DND-41 (cell line): Measurements from ENCODE around the gene ZNHIT1.

Source experiments
- ATAC-seq: fragments of 200-7000 bp; cut with Tn5 transposase; 3 replicates; pipeline ENCODE4 v1.9.1; 2021; ENCODE audit warnings: low read depth; ENCODE audit not compliant: insufficient read depth
- DNase-seq: peaks from one replicate; pipeline ENCODE4 v3.0.0-alpha.2; 2020
- H2AFZ ChIP-seq: 2 replicates; pipeline ENCODE4 v1.6.0; 2012; ENCODE audit warnings: low read depth, low read length
- H3K27ac ChIP-seq: 2 replicates; pipeline ENCODE4 v1.5.1; 2012; ENCODE audit warnings: low read length, inconsistent platforms
- H3K27me3 ChIP-seq: fragments of 200-600 bp; sonication (generic); 2 replicates; pipeline ENCODE4 v1.6.0; 2012; ENCODE audit warnings: low read length, mild to moderate bottlenecking, inconsistent platforms; ENCODE audit not compliant: insufficient read depth, poor library complexity
- H3K36me3 ChIP-seq: 2 replicates; pipeline ENCODE4 v1.5.1; 2012; ENCODE audit warnings: low read length, inconsistent platforms; ENCODE audit not compliant: insufficient read depth
- H3K4me1 ChIP-seq: 2 replicates; pipeline ENCODE4 v1.5.1; 2012; ENCODE audit warnings: mild to moderate bottlenecking, low read length; ENCODE audit not compliant: insufficient read depth
- H3K4me2 ChIP-seq: 2 replicates; pipeline ENCODE4 v1.6.0; 2012; ENCODE audit warnings: mild to moderate bottlenecking, moderate library complexity, low read length, inconsistent platforms; ENCODE audit not compliant: insufficient read depth
- H3K4me3 ChIP-seq, 2 experiments: fragments of 200-600 bp in 1 of 2; shearing (Covaris generic) in 1 of 2; 2 replicates each; pipeline ENCODE4 v1.5.1; 2012 to 2016; ENCODE audit warnings: inconsistent platforms in 2 of 2, low read length in 2 of 2, mild to moderate bottlenecking in 2 of 2, low read depth in 1 of 2, moderate library complexity in 1 of 2
- H3K79me2 ChIP-seq: 2 replicates; pipeline ENCODE4 v1.6.0; 2012; ENCODE audit warnings: low read length, inconsistent platforms; ENCODE audit not compliant: insufficient read depth
- H3K9ac ChIP-seq: 2 replicates; pipeline ENCODE4 v1.6.0; 2012; ENCODE audit warnings: low read depth, mild to moderate bottlenecking, inconsistent platforms, low read length, moderate library complexity
- H3K9me3 ChIP-seq: 2 replicates; pipeline ENCODE4 v1.5.1; 2012; ENCODE audit warnings: low read length, moderate library complexity, mild to moderate bottlenecking, inconsistent platforms; ENCODE audit not compliant: insufficient read depth, severe bottlenecking
- H4K20me1 ChIP-seq: 2 replicates; pipeline ENCODE4 v1.6.0; 2012; ENCODE audit warnings: low read length; ENCODE audit not compliant: insufficient read depth
- CTCF ChIP-seq: IDR thresholded peaks from 2 replicates; pipeline ENCODE4 v1.5.1; 2012; ENCODE audit warnings: borderline replicate concordance, low read length, moderate library complexity, mild to moderate bottlenecking; ENCODE audit not compliant: poor library complexity, severe bottlenecking; ENCODE audit errors: extremely low read depth
- EZH2 ChIP-seq: IDR thresholded peaks from 3 replicates; pipeline ENCODE4 v1.6.1; 2012; ENCODE audit warnings: borderline replicate concordance, low read depth, mild to moderate bottlenecking, moderate library complexity, low read length, inconsistent platforms; ENCODE audit not compliant: severe bottlenecking

ZNHIT1 gene

GRCh38 chr7:101185258-101185839, 32.6 kb upstream of the ZNHIT1 start:
- Histone ChIP-seq H3K36me3 (no peaks in the 10 kb centered on the region), H3K79me2 (no peaks in the 10 kb centered on the region), H3K27me3 (no peaks in the 10 kb centered on the region), H3K27ac (no peak overlapping the region), H3K4me3 (no peak overlapping the region), H3K4me2 (no peak overlapping the region), H3K9me3 (no peaks in the 10 kb centered on the region), H2AFZ (no peak overlapping the region), H4K20me1 (no peaks in the 10 kb centered on the region), H3K4me1 (no peaks in the 10 kb centered on the region), H3K9ac (no peak overlapping the region)
- DNase-seq (no peak), ATAC-seq (no peak)
- TF ChIP-seq CTCF (no peak), EZH2 (no peak)

GRCh38 chr7:101186194-101186593, 31.8 kb upstream of the ZNHIT1 start:
- no peaks in the 10 kb centered on the region for H3K36me3 ChIP-seq

GRCh38 chr7:101186844-101187428, 31.0 kb upstream of the ZNHIT1 start:
- no peak for TF ChIP-seq CTCF
- H3K27me3 ChIP-seq = no peaks in the 10 kb centered on the region
- H3K79me2 ChIP-seq = no peaks in the 10 kb centered on the region
- no peaks in the 10 kb centered on the region for H3K36me3 ChIP-seq
- no peaks in the 10 kb centered on the region for H3K4me1 ChIP-seq
- H2AFZ ChIP-seq = no peak overlapping the region
- no peak overlapping the region for H3K4me3 ChIP-seq
- no peak overlapping the region for H3K27ac ChIP-seq
- no peak overlapping the region for H3K4me2 ChIP-seq
- DNase-seq (no peak), ATAC-seq (no peak)
- no peak overlapping the region for H3K9ac ChIP-seq
- no peaks in the 10 kb centered on the region for H4K20me1 ChIP-seq
- H3K9me3 ChIP-seq = no peaks in the 10 kb centered on the region

More at GRCh38 chr7:101186194-101186593, 31.8 kb upstream of the ZNHIT1 start:
- H2AFZ ChIP-seq = no peak overlapping the region
- no peak for ATAC-seq
- no peak overlapping the region for H3K9ac ChIP-seq
- no peaks in the 10 kb centered on the region for H3K9me3 ChIP-seq
- no peak overlapping the region for H3K4me3 ChIP-seq
- H3K4me1 ChIP-seq = no peaks in the 10 kb centered on the region
- H3K27ac ChIP-seq = no peak overlapping the region
- TF ChIP-seq EZH2 (no peak), CTCF (no peak)
- no peak for DNase-seq
- no peaks in the 10 kb centered on the region for H3K27me3 ChIP-seq
- H4K20me1 ChIP-seq = no peaks in the 10 kb centered on the region
- H3K79me2 ChIP-seq = no peaks in the 10 kb centered on the region
- no peak overlapping the region for H3K4me2 ChIP-seq
